Subcutaneous abdominal adipose tissue (tissue), 5 donors: ENCODE measurements around the gene IL31RA.

Experiments
- H3K27ac ChIP-seq: one replicate; pipeline ENCODE4 v1.7.0; 2013; ENCODE audit warnings: low read depth, mild to moderate bottlenecking, inconsistent platforms, low read length, moderate library complexity
- H3K27me3 ChIP-seq, 5 donors: one replicate each; pipeline ENCODE4 v1.7.0; 2013; ENCODE audit warnings: low read length in 5 of 5, inconsistent platforms in 1 of 5; ENCODE audit not compliant: control insufficient read depth in 5 of 5, insufficient read depth in 4 of 5
- H3K36me3 ChIP-seq, 5 donors: one replicate each; pipeline ENCODE4 v1.7.0; 2013; ENCODE audit warnings: low read length in 5 of 5; ENCODE audit not compliant: control insufficient read depth in 5 of 5, insufficient read depth in 5 of 5
- H3K4me1 ChIP-seq, 5 donors: one replicate each; pipeline ENCODE4 v1.7.0; 2013; ENCODE audit warnings: low read length in 5 of 5, mild to moderate bottlenecking in 3 of 5, moderate library complexity in 1 of 5; ENCODE audit not compliant: control insufficient read depth in 5 of 5, insufficient read depth in 5 of 5
- H3K4me3 ChIP-seq, 5 donors: one replicate each; pipeline ENCODE4 v1.7.0; 2013; ENCODE audit warnings: low read length in 5 of 5, low read depth in 1 of 5
- H3K9ac ChIP-seq, 5 donors: one replicate each; pipeline ENCODE4 v1.7.0; 2013; ENCODE audit warnings: low read length in 5 of 5, mild to moderate bottlenecking in 4 of 5, moderate library complexity in 3 of 5
- H3K9me3 ChIP-seq, 5 donors: one replicate each; pipeline ENCODE4 v1.7.0; 2013; ENCODE audit warnings: low read length in 5 of 5; ENCODE audit not compliant: control insufficient read depth in 5 of 5
- donor health status: healthy.
- donor health status: healthy.
- donor health status: healthy.
- donor health status: healthy.
- donor health status: healthy.

The IL31RA gene

GRCh38 chr5:55897206-55897894 lies 46.2 kb downstream of the IL31RA start:
- Histone ChIP-seq H3K4me1 (peaks cover 2 to 12% (median 8%) of the 10 kb centered on the region in 5 donors), H3K4me3 (peak overlapping the region in 3 of 5 donors; percentile 17 to 37 (median 29)), H3K9me3 (no peaks in the 10 kb centered on the region), H3K9ac (no peak overlapping the region), H3K27ac (no peak overlapping the region), H3K27me3 (no peaks in the 10 kb centered on the region), H3K36me3 (no peaks in the 10 kb centered on the region)

GRCh38 chr5:55897905-55898304 lies 46.7 kb downstream of the IL31RA start:
- Histone ChIP-seq H3K9ac (no peak overlapping the region), H3K4me1 (peaks cover 2 to 13% (median 8%) of the 10 kb centered on the region in 5 donors), H3K36me3 (no peaks in the 10 kb centered on the region), H3K4me3 (peak overlapping the region in 4 of 5 donors; percentile 29 to 42 (median 34)), H3K9me3 (no peaks in the 10 kb centered on the region), H3K27me3 (no peaks in the 10 kb centered on the region), H3K27ac (no peak overlapping the region)

- Histone ChIP-seq H3K36me3 (no peaks in the 10 kb centered on the region), H3K27ac (no peak overlapping the region), H3K9ac (no peak overlapping the region), H3K9me3 (no peaks in the 10 kb centered on the region), H3K4me1 (peaks cover 2 to 23% (median 14%) of the 10 kb centered on the region in 5 donors), H3K4me3 (no peak overlapping the region), H3K27me3 (no peaks in the 10 kb centered on the region)
Observed at GRCh38 chr5:55899344-55899743, 48.2 kb downstream of the IL31RA start.

- no peaks in the 10 kb centered on the region for H3K36me3 ChIP-seq
- H3K27me3 ChIP-seq: no peaks in the 10 kb centered on the region
- H3K4me3 ChIP-seq: no peak overlapping the region
Observed at GRCh38 chr5:55900068-55900467, 48.9 kb downstream of the IL31RA start.

GRCh38 chr5:55900776-55901175 lies 49.6 kb downstream of the IL31RA start:
- H3K9ac ChIP-seq: no peak overlapping the region
- H3K9me3 ChIP-seq: no peaks in the 10 kb centered on the region
- no peak overlapping the region for H3K27ac ChIP-seq
- H3K27me3 ChIP-seq: no peaks in the 10 kb centered on the region
- H3K36me3 ChIP-seq: no peaks in the 10 kb centered on the region
- H3K4me3 ChIP-seq: no peak overlapping the region
- peaks cover 2 to 23% (median 16%) of the 10 kb centered on the region in 5 donors for H3K4me1 ChIP-seq

More at GRCh38 chr5:55900068-55900467, 48.9 kb downstream of the IL31RA start:
- Histone ChIP-seq H3K9me3 (no peaks in the 10 kb centered on the region), H3K4me1 (peaks cover 2 to 23% (median 16%) of the 10 kb centered on the region in 5 donors), H3K27ac (no peak overlapping the region), H3K9ac (no peak overlapping the region)

- Histone ChIP-seq H3K27me3 (no peaks in the 10 kb centered on the region), H3K27ac (no peak overlapping the region), H3K4me1 (peaks cover under 1 to 16% (median 9%) of the 10 kb centered on the region in 5 donors), H3K9ac (no peak overlapping the region), H3K36me3 (no peaks in the 10 kb centered on the region), H3K4me3 (no peak overlapping the region), H3K9me3 (no peaks in the 10 kb centered on the region)
Observed at GRCh38 chr5:55902696-55903095, 51.5 kb downstream of the IL31RA start.

GRCh38 chr5:55903121-55903701 lies 52.1 kb downstream of the IL31RA start:
- Histone ChIP-seq H3K9ac (no peak overlapping the region), H3K4me3 (no peak overlapping the region), H3K36me3 (no peaks in the 10 kb centered on the region), H3K27me3 (no peaks in the 10 kb centered on the region), H3K9me3 (no peaks in the 10 kb centered on the region), H3K27ac (no peak overlapping the region), H3K4me1 (peaks cover 0 to 12% (median 7%) of the 10 kb centered on the region in 5 donors)

- H3K9me3 ChIP-seq: no peaks in the 10 kb centered on the region
- no peak overlapping the region for H3K4me3 ChIP-seq
- no peaks in the 10 kb centered on the region for H3K36me3 ChIP-seq
- no peak overlapping the region for H3K27ac ChIP-seq
- H3K27me3 ChIP-seq: no peaks in the 10 kb centered on the region
- no peak overlapping the region for H3K9ac ChIP-seq
- H3K4me1 ChIP-seq: peaks cover 0 to 12% (median 7%) of the 10 kb centered on the region in 5 donors
Observed at GRCh38 chr5:55904152-55904551, 53.0 kb downstream of the IL31RA start.

- no peak overlapping the region for H3K9ac ChIP-seq
- no peaks in the 10 kb centered on the region for H3K9me3 ChIP-seq
- no peak overlapping the region for H3K4me3 ChIP-seq
- H3K27ac ChIP-seq: no peak overlapping the region
- peaks cover 0 to 12% (median 7%) of the 10 kb centered on the region in 5 donors for H3K4me1 ChIP-seq
- no peaks in the 10 kb centered on the region for H3K27me3 ChIP-seq
- no peaks in the 10 kb centered on the region for H3K36me3 ChIP-seq
Observed at GRCh38 chr5:55905251-55905650, 54.1 kb downstream of the IL31RA start.

GRCh38 chr5:55907927-55908326 lies 56.8 kb downstream of the IL31RA start:
- Histone ChIP-seq H3K9ac (no peak overlapping the region), H3K36me3 (no peaks in the 10 kb centered on the region), H3K27ac (no peak overlapping the region), H3K4me3 (no peak overlapping the region), H3K4me1 (peaks cover 0 to 20% (median 13%) of the 10 kb centered on the region in 5 donors), H3K27me3 (no peaks in the 10 kb centered on the region), H3K9me3 (no peaks in the 10 kb centered on the region)
